GM12878 (cell line): ENCODE data around the gene CEP126.

Source experiments
- CREB1 ChIP-seq: IDR thresholded peaks from 2 replicates; pipeline ENCODE4 v1.6.1; 2012; ENCODE audit warnings: low read depth, mild to moderate bottlenecking, inconsistent platforms
- CTCF ChIP-seq, 3 experiments: IDR thresholded peaks in 2 of 3; conservative IDR thresholded peaks in 1 of 3; 2 replicates each; pipeline ENCODE4 v1.5.1; 2011; ENCODE audit warnings: low read depth in 3 of 3, low read length in 3 of 3, mild to moderate bottlenecking in 3 of 3, control low read depth in 2 of 3, moderate library complexity in 2 of 3, inconsistent platforms in 1 of 3, mixed read lengths in 1 of 3; ENCODE audit not compliant: control insufficient read depth in 2 of 3, insufficient read depth in 1 of 3; ENCODE audit errors: extremely low read depth in 1 of 3
- EZH2 ChIP-seq: IDR thresholded peaks from 2 replicates; pipeline ENCODE4 v1.6.1; 2012; ENCODE audit warnings: low read depth, mild to moderate bottlenecking, control low read depth, inconsistent platforms, low read length, borderline replicate concordance; ENCODE audit not compliant: control insufficient read depth
- HSF1 ChIP-seq: fragments of 150-350 bp; IDR thresholded peaks from 2 replicates; pipeline ENCODE4 v1.6.1; 2014; ENCODE audit warnings: mild to moderate bottlenecking, low read depth, low read length
- NKRF ChIP-seq: fragments of 450-650 bp; conservative IDR thresholded peaks from 2 replicates; pipeline ENCODE4 v1.6.1; 2017; ENCODE audit warnings: mild to moderate bottlenecking, moderate library complexity
- POLR2A ChIP-seq: IDR thresholded peaks from 2 replicates; pipeline ENCODE4 v1.6.1; 2011; ENCODE audit warnings: low read depth, mild to moderate bottlenecking, low read length
- RAD21 ChIP-seq: IDR thresholded peaks from 2 replicates; pipeline ENCODE4 v1.6.1; 2011; ENCODE audit warnings: mild to moderate bottlenecking, low read depth, low read length, moderate library complexity; ENCODE audit not compliant: insufficient read depth
- REST ChIP-seq: IDR thresholded peaks from 2 replicates; pipeline ENCODE4 v1.6.1; 2012; ENCODE audit warnings: mild to moderate bottlenecking, low read depth, low read length
- RFX5 ChIP-seq: IDR thresholded peaks from 2 replicates; pipeline ENCODE4 v1.6.1; 2011; ENCODE audit warnings: low read depth, low read length, improper control_type of control experiment
- SP1 ChIP-seq: IDR thresholded peaks from one replicate; pipeline ENCODE4 v1.6.1; 2011; ENCODE audit warnings: low read depth, low read length
- SUZ12 ChIP-seq: fragments of 200-600 bp; sonication (generic); IDR thresholded peaks from one replicate; pipeline ENCODE4 v1.6.1; 2018; ENCODE audit warnings: antibody characterized with exemption, mild to moderate bottlenecking; ENCODE audit not compliant: unreplicated experiment
- TARDBP ChIP-seq: IDR thresholded peaks from 2 replicates; pipeline ENCODE4 v1.6.1; 2016; ENCODE audit warnings: borderline replicate concordance
- ZNF274 ChIP-seq: IDR thresholded peaks from one replicate; pipeline ENCODE4 v1.8.0; 2011; ENCODE audit not compliant: insufficient read length, insufficient read depth

GRCh38 chr11:102026959-102027358 lies 112.1 kb downstream of the CEP126 start:
- TF ChIP-seq CTCF (IDR thresholded peaks at IDR 0.05 in 2 of 3, conservative IDR thresholded peaks at IDR 0.05 in 1 of 3; ENCODE audit: control insufficient read depth in 2 of 3, extremely low read depth in 1 of 3, insufficient read depth in 1 of 3, low read depth in 3 of 3, low read length in 3 of 3) (no peak), EZH2 (no peak), ZNF274 (no peak), SUZ12 (no peak), NKRF (no peak), HSF1 (no peak), POLR2A (no peak), REST (no peak), RFX5 (no peak), RAD21 (no peak), CREB1 (no peak), TARDBP (no peak), SP1 (no peak)
